Sigmoid colon (tissue), 4 donors: ENCODE measurements around the gene IVNS1ABP.

Source experiments
- POLR2A ChIP-seq, 2 donors: fragments of 450-650 bp; IDR thresholded peaks; one replicate each; pipeline ENCODE4 v1.6.1; 2016; ENCODE audit warnings: antibody characterized with exemption in 2 of 2, mild to moderate bottlenecking in 2 of 2, moderate library complexity in 2 of 2
- POLR2AphosphoS5 ChIP-seq, 4 donors: sonication (generic); formaldehyde crosslinking; IDR thresholded peaks; one replicate each; pipeline ENCODE4 v1.6.1; 2017; ENCODE audit warnings: antibody characterized with exemption in 4 of 4
- TF ChIP-seq, protein P1 (sequence below), 4 experiments: fragments of 450-650 bp in 3 of 4; fragments of 200-600 bp in 1 of 4; IDR thresholded peaks; one replicate each; pipeline ENCODE4 v1.5.1; 2016 to 2019; ENCODE audit warnings: antibody characterized with exemption in 4 of 4, mild to moderate bottlenecking in 3 of 4, moderate library complexity in 2 of 4

DNA sequence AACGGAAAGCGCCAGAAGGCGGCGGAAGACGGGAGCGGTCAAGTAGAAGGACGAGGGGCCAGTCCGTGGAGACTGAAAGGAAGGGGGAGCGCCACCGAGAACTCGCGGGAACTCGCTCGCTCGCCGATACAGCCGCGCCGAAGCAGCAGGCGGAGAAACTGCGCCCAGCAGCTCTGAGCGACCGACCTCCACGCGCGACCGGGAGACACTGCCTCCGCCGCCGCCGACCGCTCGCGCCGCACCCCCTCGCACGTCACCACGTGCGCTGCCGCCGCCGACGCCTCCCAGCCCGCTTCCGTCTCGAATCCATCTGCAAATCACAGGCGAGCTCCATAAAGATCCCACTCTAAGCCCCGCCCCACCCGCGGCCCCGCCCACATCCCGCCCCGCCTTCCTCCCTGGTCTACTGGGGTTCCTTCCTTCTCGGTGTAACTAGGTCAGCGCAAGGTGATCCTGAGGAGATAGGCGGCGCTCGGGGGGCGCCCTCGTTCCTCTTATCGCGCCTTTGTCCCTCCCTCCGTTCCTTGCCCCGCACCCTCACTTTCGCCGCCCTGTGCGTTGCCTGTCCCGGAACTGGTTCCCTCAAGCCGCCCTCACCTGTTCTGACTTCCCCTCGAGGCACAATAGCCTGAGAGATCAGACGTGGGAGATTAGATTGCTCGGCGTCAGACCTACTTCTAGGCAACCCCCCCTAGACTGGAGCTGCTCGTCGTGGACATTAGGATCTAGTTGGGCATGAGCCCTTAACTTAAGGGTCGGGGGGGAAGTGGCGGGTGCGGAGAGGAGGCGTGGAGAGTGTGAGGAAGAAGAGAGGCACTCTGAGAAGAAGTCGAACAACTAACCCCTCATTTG is at the start of gene IVNS1ABP:
- TF ChIP-seq POLR2AphosphoS5 (IDR thresholded peaks at IDR 0.05) (peak; percentile 87 to 98 (median 97)), POLR2A (IDR thresholded peaks at IDR 0.05) (peak; percentile 93 to 95)
- TF ChIP-seq, protein P1, sequence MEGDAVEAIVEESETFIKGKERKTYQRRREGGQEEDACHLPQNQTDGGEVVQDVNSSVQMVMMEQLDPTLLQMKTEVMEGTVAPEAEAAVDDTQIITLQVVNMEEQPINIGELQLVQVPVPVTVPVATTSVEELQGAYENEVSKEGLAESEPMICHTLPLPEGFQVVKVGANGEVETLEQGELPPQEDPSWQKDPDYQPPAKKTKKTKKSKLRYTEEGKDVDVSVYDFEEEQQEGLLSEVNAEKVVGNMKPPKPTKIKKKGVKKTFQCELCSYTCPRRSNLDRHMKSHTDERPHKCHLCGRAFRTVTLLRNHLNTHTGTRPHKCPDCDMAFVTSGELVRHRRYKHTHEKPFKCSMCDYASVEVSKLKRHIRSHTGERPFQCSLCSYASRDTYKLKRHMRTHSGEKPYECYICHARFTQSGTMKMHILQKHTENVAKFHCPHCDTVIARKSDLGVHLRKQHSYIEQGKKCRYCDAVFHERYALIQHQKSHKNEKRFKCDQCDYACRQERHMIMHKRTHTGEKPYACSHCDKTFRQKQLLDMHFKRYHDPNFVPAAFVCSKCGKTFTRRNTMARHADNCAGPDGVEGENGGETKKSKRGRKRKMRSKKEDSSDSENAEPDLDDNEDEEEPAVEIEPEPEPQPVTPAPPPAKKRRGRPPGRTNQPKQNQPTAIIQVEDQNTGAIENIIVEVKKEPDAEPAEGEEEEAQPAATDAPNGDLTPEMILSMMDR (IDR thresholded peaks at IDR 0.05): no peak
